NCI-H226 (cell line): ENCODE data around the gene LGALS1.
A peak's percentile ranks its signal among the peaks of the same experiment; 100 is the strongest.
"Not testable (repeated sequence)": the region's sequence is repeated elsewhere in the genome, so short reads cannot be mapped to it uniquely, and the experiment has no call there.

Experiments used
- DNase-seq: peaks from one replicate; pipeline ENCODE4 v3.0.0-alpha.2; 2015

LGALS1 gene

GRCh38 chr22:37692627-37693285 lies 17.3 kb downstream of the LGALS1 start:
- DNase-seq, result no peak

- not testable (repeated sequence) for DNase-seq
Measured at GRCh38 chr22:37694131-37694530, 18.7 kb downstream of the LGALS1 start.

DNA sequence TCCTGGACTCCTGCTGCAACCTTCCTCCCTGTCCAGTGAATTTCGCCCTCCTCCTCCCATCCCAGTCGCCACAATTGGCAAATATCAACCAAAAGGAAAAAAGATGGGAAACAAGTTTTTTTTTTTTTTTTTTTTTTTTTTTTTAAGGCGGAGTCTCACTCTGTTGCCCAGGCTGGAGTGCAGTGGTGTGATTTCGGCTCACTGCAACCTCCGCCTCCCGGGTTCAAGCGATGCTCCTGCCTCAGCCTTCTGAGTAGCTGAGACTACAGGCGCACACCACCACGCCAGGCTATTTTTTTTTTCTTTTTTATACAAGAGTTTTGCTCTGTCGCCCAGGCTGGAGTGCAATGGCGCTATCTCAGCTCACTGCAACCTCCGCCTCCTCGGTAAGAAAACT lies 20.8 kb downstream of the LGALS1 start:
- DNase-seq, result not testable (repeated sequence)

DNA sequence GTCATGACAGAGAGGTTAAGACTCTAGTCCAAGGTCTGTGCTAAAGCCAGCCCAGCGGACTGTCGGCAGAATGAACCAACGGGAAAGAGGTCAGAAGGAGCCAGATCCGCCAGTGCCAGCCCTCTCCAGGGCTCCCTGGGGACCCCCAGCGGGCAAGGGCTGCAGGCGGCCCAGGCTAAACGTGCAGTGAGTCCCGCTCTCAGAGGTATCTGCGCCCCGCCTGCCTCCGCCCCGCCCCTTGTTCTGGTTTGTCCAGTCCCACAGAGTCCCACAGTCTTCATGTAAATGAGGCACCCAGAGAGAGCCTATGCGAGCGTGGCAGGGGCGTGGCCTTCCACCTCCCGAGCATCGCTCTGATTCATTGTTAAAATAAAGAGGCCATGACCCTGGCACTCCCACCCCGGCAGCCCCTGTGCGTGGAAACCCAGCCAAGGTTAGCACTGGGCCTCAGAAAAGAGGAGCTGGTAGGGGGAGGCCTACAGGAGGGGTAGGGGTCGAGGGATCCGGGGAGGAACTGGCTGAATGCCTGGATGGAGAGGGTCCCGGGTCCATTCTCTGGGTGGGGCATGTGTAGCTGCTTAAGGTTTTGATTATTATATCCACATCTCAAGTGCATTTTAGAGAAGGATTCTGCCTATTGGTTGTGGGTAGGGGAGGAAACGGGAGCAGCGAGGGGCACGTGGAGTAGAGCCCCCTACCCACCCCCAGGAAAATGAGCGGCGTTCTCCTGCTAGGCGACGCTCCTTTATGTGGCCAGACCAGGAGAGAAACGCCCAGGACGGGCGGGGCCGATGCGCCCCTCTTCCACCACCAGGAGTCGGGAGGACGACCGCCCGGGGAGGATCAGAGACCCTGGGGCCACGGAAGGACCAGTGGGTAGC lies 21.5 kb downstream of the LGALS1 start, which contains the start of gene TRIOBP:
TRIOBP (plus strand) TSS at position 392 of the 881 bp plus-strand sequence. CDS start 4,318 bp downstream, outside the sequence.
- DNase-seq, result peak; percentile 85

DNA sequence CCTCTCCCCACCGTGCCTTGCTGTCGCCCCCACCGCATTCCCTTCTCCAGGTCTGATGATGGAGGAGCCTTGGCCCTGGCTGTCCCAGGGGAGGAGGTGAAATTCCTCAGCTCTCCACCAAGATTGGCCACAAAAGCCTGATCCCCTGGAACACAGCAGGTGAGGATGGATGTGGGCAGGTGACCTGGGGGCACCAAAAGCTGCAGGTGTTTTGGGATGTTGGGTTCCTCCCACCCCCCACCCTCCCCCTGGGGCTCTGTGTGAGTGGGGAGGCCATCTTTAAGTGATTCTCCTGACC lies 22.1 kb downstream of the LGALS1 start:
- DNase-seq, result no peak

- peak; percentile 58 for DNase-seq
Measured at GRCh38 chr22:37701141-37701786, 25.8 kb downstream of the LGALS1 start.

DNA sequence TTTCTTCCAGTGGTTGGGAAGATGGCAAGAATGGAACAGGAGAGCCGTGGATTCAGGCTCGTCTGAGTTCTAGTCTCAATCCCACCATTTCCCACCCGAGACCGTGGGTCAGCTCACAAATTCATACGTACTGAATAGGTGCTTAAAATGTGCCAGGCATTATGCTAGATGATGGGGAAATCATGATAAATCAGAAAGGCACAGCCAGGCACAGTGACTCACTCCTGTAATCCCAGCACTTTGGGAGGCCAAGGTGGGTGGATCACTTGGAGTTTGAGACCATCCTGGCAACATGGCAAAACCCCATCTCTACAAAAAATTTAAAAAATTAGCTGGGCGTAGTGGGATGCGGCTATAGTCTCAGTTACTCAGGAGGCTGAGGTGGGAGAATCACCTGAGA lies 28.5 kb downstream of the LGALS1 start:
- peak; percentile 30 for DNase-seq

DNA sequence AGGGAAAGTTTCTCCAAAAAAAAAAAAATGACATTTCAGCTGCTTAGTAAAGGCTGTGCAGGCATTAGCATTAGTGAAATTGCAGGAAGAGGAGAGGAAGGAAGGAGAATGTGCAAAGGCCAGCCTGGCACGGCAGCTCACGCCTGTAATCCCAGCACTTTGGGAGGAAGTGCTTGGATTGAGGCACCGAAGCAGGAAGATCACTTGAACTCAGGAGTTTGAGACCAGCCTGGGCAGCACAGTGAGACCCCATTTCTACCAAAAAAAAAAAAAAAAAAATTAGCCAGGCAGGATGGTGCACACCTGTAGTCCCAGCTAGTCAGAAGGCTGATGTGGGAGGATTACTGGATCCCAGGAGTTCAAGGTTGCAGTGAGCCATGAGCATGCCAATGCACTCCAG lies 29.2 kb downstream of the LGALS1 start:
- no peak for DNase-seq

GRCh38 chr22:37705205-37705604 lies 29.8 kb downstream of the LGALS1 start:
- DNase-seq, result no peak

- DNase-seq, result no peak
Measured at GRCh38 chr22:37708580-37709444, 33.4 kb downstream of the LGALS1 start.

- no peak for DNase-seq
Measured at GRCh38 chr22:37709445-37709765, 34.0 kb downstream of the LGALS1 start.

- no peak for DNase-seq
Measured at GRCh38 chr22:37710675-37711074, 35.2 kb downstream of the LGALS1 start.

- DNase-seq, result no peak
Measured at GRCh38 chr22:37711490-37711889, 36.1 kb downstream of the LGALS1 start.

DNA sequence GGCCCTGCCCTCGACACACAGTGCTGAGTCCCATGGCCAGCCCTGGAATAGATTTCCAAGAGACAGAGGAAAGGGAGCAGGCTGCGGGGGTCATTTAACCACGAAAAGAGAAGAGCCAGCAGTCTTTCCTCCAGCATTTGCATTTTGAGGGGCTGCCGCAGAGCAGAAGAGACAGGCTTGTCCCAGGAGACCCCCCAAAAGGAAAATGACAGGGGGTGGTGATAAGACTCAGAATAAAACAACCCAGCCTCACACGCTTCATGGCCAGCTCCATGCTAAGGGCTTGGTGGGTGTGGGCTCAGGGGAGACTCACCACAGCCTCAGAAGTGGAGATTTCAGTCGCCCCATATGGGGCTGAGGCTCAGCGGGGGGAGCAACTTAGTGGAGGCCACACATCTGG lies 38.3 kb downstream of the LGALS1 start:
- DNase-seq, result no peak

DNA sequence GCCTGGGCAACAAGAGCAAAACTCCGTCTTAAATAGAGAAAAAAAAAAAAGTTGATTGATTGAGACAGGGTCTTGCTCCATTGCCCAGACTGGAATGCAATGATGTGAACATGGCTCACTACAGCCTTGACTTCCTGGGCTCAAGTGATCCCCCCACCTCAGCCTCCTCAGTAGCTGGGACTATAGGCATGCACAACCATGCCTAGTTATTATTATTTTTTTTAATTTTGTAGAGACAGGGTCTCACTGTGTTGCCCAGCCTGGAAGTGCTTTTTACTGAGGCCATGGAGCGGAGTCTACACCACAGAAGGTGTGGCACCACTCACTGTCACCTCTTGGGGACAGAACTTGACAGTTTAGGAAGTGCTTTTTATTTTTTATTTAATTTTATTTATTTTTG lies 39.2 kb downstream of the LGALS1 start:
- DNase-seq, result no peak

GRCh38 chr22:37715760-37716159 lies 40.3 kb downstream of the LGALS1 start:
- DNase-seq, result no peak

DNA sequence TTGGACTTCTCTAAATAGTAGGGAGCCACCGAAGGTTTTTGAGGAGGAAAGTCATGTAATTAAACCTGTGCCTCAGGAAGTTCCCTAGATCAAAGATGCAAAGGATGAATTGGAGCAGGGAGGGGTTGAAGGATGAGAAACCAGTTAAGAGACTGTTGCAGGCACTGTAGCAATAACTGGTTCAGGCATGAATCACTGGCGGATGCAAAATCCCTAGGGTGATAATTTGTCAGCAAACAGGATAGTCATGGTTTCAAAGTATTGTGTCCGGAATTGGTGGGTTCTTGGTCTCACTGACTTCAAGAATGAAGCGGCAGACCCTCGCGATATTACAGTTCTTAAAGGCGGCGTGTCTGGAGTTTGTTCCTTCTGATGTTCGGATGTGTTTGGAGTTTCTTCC lies 41.3 kb downstream of the LGALS1 start:
- DNase-seq, result no peak

GRCh38 chr22:37717235-37717634 lies 41.8 kb downstream of the LGALS1 start:
- DNase-seq, result not testable (repeated sequence)

DNA sequence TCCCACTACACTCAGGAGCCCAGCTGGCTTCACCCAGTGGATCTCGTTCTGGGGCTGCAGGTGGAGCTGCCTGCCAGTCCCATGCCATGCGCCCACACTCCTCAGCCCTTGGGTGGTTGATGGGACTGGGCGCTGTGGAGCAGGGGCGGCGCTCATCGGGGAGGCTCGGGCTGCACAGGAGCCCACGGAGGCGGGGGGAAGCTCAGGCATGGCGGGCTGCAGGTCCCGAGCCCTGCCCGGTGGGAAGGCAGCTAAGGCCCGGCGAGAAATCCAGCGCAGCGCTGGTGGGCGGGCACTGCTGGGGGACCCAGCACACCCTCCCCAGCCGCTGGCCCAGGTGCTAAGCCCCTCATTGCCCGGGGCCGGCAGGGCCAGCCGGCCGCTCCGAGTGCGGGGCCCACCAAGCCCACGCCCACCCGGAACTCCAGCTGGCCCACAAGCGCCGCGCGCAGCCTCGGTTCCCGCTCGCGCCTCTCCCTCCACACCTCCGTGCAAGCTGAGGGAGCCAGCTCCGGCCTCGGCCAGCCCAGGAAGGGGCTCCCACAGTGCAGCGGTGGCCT lies 42.4 kb downstream of the LGALS1 start:
- not testable (repeated sequence) for DNase-seq

DNA sequence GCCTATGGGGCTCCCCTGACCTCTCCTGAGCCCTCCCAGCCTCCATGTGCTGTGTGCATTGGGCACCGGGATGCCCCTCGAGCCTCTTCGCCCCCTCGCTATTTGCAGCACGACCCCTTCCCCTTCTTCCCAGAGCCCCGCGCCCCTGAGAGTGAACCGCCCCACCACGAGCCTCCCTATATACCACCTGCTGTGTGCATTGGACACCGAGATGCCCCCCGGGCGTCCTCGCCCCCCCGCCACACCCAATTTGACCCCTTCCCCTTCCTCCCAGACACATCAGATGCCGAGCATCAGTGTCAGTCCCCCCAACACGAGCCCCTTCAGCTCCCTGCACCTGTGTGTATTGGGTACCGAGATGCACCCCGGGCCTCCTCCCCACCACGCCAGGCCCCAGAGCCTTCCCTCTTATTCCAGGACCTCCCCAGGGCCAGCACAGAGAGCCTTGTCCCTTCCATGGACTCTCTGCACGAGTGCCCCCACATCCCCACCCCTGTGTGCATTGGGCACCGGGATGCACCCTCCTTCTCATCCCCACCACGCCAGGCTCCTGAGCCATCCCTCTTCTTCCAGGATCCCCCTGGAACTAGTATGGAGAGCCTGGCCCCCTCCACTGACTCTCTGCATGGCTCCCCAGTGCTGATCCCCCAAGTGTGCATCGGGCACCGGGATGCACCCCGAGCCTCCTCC lies 50.3 kb downstream of the LGALS1 start:
- no peak for DNase-seq

GRCh38 chr22:37726241-37726887 lies 50.9 kb downstream of the LGALS1 start:
- DNase-seq, result no peak

DNA sequence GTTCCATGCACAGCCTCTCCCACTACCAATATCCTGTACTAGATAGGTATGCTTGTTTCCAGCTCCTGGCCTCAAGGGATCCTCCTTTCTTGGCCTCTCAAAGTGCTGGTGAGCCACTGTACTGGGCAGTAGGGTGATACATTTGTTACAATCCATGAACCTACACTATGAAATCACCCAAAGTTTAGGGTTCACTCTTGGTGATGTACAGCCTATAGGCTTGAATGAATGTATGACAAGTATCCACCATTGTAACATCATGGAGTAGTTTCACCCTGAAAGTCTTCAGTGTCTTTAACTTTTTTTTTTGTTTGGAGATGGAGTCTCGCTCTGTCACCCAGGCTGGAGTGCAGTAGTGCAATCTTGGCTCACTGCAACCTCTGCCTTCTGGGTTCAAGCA lies 53.2 kb downstream of the LGALS1 start:
- no peak for DNase-seq
